ENCODE results near the gene SMYD2. TPM values are rescaled to one million over a fixed set of nuclear protein-coding genes. Genes with fewer than 3 reads are reported as not detected.

Gene SMYD2
- total RNA-seq, 2 experiments from 2014 or later = 20.8 to 26.5 TPM

GRCh38 chr1:214234635-214235025 lies 46.3 kb upstream of the SMYD2 start:
- CTCF ChIA-PET (ENCODE audit: unreplicated experiment) = no interaction called here
- H3K27ac ChIP-seq (ENCODE audit: low read depth, low read length, poor library complexity, severe bottlenecking) = no peak overlapping the region
- intact Hi-C loops (cut with micrococcal nuclease; ENCODE audit: unreplicated experiment) = no loop called here

GRCh38 chr1:214236477-214236876 lies 44.5 kb upstream of the SMYD2 start:
- Histone ChIP-seq H3K9me2 (ENCODE audit: insufficient read depth, low read length) (no peaks in the 10 kb centered on the region), H3K9me3 (ENCODE audit: low read length) (no peaks in the 10 kb centered on the region), H3K4me1 (ENCODE audit: insufficient read depth, low read length, poor library complexity, severe bottlenecking) (no peaks in the 10 kb centered on the region), H3K4me2 (ENCODE audit: low read length) (no peak overlapping the region), H3K36me3 (ENCODE audit: insufficient read depth, low read length) (no peaks in the 10 kb centered on the region), H4K20me1 (ENCODE audit: insufficient read depth, low read length) (no peaks in the 10 kb centered on the region), H3K79me2 (ENCODE audit: insufficient read depth, low read depth, low read length) (no peaks in the 10 kb centered on the region), H2AFZ (ENCODE audit: low read length) (no peak overlapping the region), H3K27ac (ENCODE audit: low read depth, low read length, poor library complexity, severe bottlenecking) (no peak overlapping the region), H3K4me3 (ENCODE audit: low read depth, low read length, poor library complexity, severe bottlenecking) (no peak overlapping the region)
- ChIA-PET CTCF (ENCODE audit: unreplicated experiment) (no interaction called here), POLR2A (interaction anchor here (0.6 kb wide), 1 partner anchor 993 kb away, joined by 4 read pairs; no protein-coding TSS in a partner anchor)
- intact Hi-C loops (cut with micrococcal nuclease; ENCODE audit: unreplicated experiment) = no loop called here
- no peak for TF ChIP-seq EZH2phosphoT487 (IDR thresholded peaks at IDR 0.05; ENCODE audit: borderline replicate concordance, low read depth, low read length)
- TF ChIP-seq CTCF (conservative IDR thresholded peaks at IDR 0.05; ENCODE audit: low read length) = no peak
- BruUV-seq (replicated peaks) = no TSS peak
- no peak for DNase-seq (ENCODE audit: low spot score)

More at GRCh38 chr1:214234635-214235025, 46.3 kb upstream of the SMYD2 start:
- H3K36me3 ChIP-seq (ENCODE audit: insufficient read depth, low read length) = no peaks in the 10 kb centered on the region
- H3K4me1 ChIP-seq (ENCODE audit: insufficient read depth, low read length, poor library complexity, severe bottlenecking) = no peaks in the 10 kb centered on the region
- POLR2A ChIA-PET = interaction anchor here (0.6 kb wide), 1 partner anchor 49 kb away, joined by 3 read pairs; no protein-coding TSS in a partner anchor
- no peaks in the 10 kb centered on the region for H3K79me2 ChIP-seq (ENCODE audit: insufficient read depth, low read depth, low read length)
- H4K20me1 ChIP-seq (ENCODE audit: insufficient read depth, low read length) = no peaks in the 10 kb centered on the region
- BruUV-seq (replicated peaks) = no TSS peak
- H3K9me3 ChIP-seq (ENCODE audit: low read length) = no peaks in the 10 kb centered on the region
- no peaks in the 10 kb centered on the region for H3K9me2 ChIP-seq (ENCODE audit: insufficient read depth, low read length)
- no peak for DNase-seq (ENCODE audit: low spot score)
- no peak overlapping the region for H3K4me2 ChIP-seq (ENCODE audit: low read length)
- no peak overlapping the region for H2AFZ ChIP-seq (ENCODE audit: low read length)
- H3K4me3 ChIP-seq (ENCODE audit: low read depth, low read length, poor library complexity, severe bottlenecking) = no peak overlapping the region
- TF ChIP-seq EZH2phosphoT487 (IDR thresholded peaks at IDR 0.05; ENCODE audit: borderline replicate concordance, low read depth, low read length) (no peak), CTCF (conservative IDR thresholded peaks at IDR 0.05; ENCODE audit: low read length) (no peak)

GRCh38 chr1:214241060-214241459 lies 39.9 kb upstream of the SMYD2 start:
- CTCF ChIA-PET (ENCODE audit: unreplicated experiment) = interaction anchor here (0.8 kb wide), 1 partner anchor 20 kb away, joined by 3 read pairs; no protein-coding TSS in a partner anchor
- intact Hi-C loops (cut with micrococcal nuclease; ENCODE audit: unreplicated experiment) = no loop called here

More at GRCh38 chr1:214241060-214241459, 39.9 kb upstream of the SMYD2 start:
- H3K36me3 ChIP-seq (ENCODE audit: insufficient read depth, low read length) = no peaks in the 10 kb centered on the region
- BruUV-seq (replicated peaks) = no TSS peak
- no peaks in the 10 kb centered on the region for H3K9me3 ChIP-seq (ENCODE audit: low read length)
- H3K79me2 ChIP-seq (ENCODE audit: insufficient read depth, low read depth, low read length) = no peaks in the 10 kb centered on the region
- no peaks in the 10 kb centered on the region for H4K20me1 ChIP-seq (ENCODE audit: insufficient read depth, low read length)
- no peak for DNase-seq (ENCODE audit: low spot score)
- no peak overlapping the region for H3K4me3 ChIP-seq (ENCODE audit: low read depth, low read length, poor library complexity, severe bottlenecking)
- H3K4me1 ChIP-seq (ENCODE audit: insufficient read depth, low read length, poor library complexity, severe bottlenecking) = no peaks in the 10 kb centered on the region
- POLR2A ChIA-PET = no interaction called here
- H3K27ac ChIP-seq (ENCODE audit: low read depth, low read length, poor library complexity, severe bottlenecking) = no peak overlapping the region
- H3K9me2 ChIP-seq (ENCODE audit: insufficient read depth, low read length) = no peaks in the 10 kb centered on the region
- H2AFZ ChIP-seq (ENCODE audit: low read length) = no peak overlapping the region
- TF ChIP-seq EZH2phosphoT487 (IDR thresholded peaks at IDR 0.05; ENCODE audit: borderline replicate concordance, low read depth, low read length) (no peak), CTCF (conservative IDR thresholded peaks at IDR 0.05; ENCODE audit: low read length) (no peak)
- H3K4me2 ChIP-seq (ENCODE audit: low read length) = no peak overlapping the region

Measured in OCI-LY7 (cell line).